GM21825 (cell line): ENCODE results near the gene SLC6A7.

ENCODE experiments used
- ATAC-seq: cut with Tn5 transposase; IDR thresholded peaks from one replicate; pipeline ENCODE4 v1.9.1; 2021; ENCODE audit warnings: mild to moderate bottlenecking, moderate library complexity; ENCODE audit not compliant: unreplicated experiment

Gene SLC6A7

DNA sequence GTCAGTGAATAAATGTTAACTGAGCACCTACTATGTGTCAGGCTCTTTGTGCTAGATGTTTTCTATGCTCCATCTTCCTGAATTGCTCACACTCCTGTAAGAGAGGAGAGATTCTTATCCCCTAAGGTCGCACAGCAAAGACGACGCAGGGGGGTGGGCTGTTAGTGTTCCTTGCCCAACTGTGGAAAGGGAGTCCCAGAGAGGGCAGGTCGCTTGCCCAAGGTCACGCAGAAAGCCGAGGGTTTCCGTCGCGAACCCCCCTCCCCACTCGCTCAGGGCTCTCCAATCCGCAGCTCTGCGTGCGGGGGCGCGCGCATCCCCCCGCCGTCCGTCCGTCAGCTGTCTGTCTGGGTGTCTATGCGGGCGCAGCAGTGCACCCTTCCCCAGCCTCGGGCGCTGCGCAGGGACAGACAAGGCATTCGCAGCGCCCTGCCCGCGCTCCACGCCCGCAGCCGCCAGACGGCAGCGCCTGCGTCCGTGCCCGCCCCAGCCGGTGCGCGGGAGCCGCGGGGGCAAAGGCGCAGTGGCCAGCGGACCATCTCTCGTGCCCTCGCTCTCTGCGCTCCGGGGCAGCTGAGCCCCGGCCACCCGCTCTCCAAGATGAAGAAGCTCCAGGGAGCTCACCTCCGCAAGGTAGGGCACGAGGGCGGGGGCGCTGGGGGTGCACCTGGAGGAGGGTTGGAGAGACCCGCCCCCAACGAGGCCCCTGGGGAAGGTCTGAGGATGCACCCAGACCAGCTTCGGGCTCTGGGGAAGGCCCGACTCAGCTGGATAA, at the start of gene SLC6A7:
TSS of gene SLC6A7 (plus strand) at position 335 of the 775 bp plus-strand sequence. CDS start at position 601, 266 bp downstream.
- no peak for ATAC-seq

DNA sequence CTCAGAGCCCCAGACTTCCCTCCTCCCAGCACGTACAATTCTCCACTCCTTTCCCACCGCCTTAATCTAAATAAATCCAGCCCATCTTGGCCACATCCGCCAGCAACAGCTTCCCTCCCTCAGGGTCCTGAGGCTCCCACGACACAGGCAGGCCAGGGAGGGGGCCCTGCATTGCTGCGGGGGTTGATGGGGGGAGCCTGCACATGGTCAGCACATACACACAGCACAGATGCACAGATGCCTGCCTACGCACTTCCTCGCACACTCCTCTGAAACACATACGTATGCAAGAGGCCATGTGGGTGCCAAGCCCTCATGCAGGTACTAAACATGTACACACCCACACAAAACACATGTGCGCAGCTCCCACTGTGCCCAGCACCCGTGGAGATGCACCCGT, 49.0 kb upstream of the SLC6A7 start:
- ATAC-seq = no peak

DNA sequence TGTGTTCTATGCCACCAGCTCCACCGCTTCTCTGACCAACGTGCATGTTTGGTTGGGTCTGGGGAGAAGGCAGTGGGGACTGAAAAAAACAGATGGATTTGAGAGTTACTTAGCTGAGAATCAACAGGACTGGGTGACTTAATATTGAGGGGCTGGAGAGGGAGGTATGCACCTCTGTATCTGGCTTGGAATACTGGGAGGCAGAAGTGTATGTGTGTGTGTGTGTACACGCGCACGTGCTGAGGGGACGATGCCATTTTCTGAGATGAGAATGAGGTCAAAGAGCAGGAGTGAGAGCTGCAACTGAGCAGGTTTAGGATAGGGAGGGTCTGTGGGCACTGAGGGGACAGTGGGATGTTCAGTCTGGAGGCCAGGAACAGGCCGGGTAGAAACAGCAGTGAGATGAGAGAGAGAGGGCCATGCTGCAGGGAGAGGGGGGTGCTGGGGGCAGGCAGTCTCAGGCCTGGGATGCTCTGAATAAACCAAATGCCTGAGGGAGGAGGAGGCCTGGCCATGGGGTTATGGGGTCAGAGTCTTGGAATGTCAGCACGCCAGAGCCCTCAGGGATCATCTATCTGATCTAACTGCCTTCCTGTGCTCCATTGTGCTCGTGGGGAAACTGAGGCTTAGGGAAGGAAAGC, 48.2 kb upstream of the SLC6A7 start:
- no peak for ATAC-seq

GRCh38 chr5:150142185-150142958, 47.5 kb upstream of the SLC6A7 start:
- ATAC-seq = no peak

GRCh38 chr5:150142959-150143349, 46.9 kb upstream of the SLC6A7 start:
- no peak for ATAC-seq

DNA sequence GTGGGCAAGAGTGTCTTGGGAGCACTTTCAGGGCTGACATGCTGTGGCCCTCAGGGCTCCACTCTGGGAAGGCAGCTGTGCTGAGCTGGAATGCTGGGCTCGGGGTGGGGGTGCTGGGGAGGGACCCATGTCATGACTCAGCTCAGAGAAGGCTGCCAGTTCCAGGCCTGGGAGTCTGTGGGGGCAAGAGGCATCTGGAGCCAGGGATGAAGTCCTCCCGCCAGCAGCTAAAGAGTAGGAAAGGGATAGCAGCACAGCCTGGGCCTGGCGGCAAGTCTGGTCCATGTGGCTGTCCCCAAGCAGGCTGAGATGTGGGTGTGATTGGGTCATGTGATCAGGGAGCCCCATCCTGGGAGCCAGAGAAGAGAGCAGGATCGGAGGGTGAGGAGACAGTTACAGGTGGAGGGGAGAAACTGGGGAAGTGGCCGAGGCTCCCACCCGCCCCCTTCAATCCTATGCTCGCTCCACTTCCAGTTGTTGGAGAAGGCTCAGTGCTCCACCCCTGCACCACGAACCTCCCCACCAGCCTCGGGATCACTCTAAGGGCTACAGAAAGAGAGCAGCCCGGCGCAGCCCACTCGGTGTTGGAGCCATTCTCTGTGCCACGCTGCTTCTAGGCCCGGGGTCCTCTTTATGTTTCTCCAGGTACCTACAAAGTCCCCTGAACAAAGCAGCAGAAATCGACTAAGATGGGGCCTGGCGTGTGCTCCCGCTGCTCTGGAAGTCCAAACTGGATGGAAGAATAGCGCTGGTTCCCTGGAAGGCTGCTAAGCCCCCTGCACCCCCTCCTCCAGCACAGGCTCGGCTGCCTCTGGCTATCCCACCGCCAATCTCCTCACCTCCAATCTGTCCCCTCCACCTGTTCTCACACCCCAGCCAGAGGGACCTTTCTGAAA, 46.3 kb upstream of the SLC6A7 start:
- no peak for ATAC-seq

DNA sequence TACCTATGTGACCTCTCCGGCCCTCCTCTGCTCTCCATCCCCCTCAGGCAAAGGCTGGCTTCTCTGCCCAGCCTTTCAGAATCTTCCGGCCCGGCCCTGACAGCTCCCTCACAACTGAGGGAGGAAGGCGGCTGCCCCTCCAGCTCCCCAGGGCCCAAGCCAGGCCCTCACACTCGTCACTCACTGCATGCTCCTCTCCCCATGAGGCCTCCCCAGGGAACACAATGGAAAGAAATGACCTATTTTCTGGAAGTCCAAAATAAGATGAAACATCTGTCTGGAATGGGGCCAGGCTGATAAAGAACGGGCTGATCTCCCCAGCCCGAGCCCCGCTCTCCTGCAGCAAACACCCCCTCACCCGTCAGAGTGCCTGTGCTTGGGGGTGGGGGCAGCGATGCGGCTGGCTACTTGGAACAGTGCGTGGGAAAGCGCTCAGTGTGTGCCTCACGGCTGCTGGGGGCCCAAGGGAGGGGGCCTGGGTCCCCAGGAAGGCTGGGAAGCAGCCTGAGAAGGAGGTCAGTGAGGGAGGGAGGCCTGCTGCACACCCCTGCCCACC, 45.5 kb upstream of the SLC6A7 start:
- no peak for ATAC-seq

- ATAC-seq = no peak
Observed at GRCh38 chr5:150144879-150145278, 45.0 kb upstream of the SLC6A7 start.

DNA sequence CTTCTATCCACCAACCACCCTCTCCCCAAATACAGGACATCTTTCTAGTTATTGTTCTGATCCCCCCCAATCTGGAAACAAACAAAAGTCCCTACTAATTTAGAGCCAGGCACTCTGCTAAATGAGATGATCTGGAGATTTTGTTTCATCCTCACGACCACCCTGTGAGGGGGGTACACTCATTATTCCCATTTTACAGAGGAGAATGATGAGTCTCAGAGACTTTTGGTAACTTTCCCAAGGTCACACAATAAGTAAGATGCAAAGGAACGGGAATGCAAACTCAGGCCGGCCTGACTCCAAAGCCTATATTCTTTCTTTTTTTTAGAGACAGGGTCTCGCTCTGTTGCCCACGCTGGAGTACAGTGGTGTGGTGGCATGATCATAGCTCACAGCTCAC, 43.6 kb upstream of the SLC6A7 start:
- no peak for ATAC-seq

- ATAC-seq = no peak
Observed at GRCh38 chr5:150146862-150147601, 42.8 kb upstream of the SLC6A7 start.

GRCh38 chr5:150147670-150148069, 42.2 kb upstream of the SLC6A7 start:
- no peak for ATAC-seq

- ATAC-seq = no peak
Observed at GRCh38 chr5:150148117-150148927, 41.5 kb upstream of the SLC6A7 start.

GRCh38 chr5:150149618-150150017, 40.2 kb upstream of the SLC6A7 start:
- no peak for ATAC-seq

DNA sequence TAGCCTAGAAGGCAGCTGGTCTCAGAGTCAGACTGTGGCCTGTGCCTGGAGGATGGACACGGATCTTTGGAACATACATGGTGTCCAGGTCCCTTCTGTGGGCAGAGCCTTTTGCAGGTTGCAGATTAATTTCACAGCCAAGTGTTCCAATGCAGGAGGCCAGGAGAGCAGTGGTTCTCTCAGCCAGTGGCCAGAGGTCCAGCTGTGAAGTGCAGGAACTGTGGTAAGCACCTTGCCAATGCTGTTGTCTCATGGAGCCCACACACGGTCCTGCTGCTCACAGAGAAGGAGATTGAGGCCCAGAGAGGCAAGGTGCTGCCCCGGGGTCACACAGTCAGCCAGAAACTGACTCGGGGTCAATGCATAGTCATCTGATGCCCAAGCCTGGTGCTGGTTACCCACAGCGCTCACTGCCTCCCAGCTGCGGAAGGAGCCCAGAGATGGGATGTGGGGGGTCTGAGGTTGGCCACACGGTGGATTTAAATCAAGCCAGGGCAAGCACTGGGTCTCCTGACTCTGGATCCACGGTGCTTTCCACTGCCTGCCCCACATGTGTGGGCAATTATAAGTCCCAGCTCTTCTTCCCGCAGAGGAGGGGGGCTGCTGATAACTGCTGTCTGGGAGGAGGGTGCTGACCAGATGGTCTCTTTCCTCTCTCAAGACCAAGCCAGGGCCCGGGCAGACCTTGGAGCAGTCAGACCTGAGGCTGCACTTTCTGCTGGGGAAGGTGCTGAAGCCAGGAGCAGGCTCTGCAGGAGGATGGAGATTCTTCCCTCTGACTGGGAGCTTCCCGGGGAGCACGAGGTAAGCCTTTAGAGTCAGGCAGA, 37.0 kb upstream of the SLC6A7 start:
- no peak for ATAC-seq

GRCh38 chr5:150153483-150153882, 36.4 kb upstream of the SLC6A7 start:
- no peak for ATAC-seq

DNA sequence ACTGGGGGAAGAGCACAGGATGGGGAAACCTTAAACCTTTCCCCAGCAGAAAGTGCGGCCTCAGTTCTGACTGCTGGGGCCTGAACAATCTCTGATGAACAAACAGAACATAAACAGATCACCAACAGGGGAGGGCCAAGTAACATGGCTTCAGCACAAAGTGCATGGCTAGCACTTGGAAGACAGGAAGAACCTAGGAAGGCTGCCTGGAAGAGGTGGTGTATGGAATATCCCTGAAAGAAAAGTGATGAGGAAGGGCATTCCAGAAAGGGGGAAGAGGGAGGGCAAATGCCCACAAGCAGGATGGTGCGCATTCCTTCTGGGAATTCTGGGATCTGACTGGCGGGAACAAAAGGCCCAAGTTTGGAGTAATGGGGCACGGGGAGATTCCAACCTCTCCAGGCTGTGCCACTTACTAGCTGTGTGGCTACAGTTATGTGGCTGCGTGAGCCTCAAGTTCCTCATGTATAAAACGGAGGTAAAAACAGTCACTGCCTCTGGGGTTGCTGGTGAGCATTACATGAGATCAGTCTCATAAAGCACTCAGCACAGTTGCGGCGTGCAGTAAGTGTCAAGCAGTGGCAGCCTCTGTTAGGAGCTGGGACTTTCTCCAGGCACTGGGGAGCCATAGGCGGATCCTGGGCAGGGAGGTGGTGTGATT, 35.8 kb upstream of the SLC6A7 start:
- no peak for ATAC-seq

- no peak for ATAC-seq
Observed at GRCh38 chr5:150154618-150155128, 35.2 kb upstream of the SLC6A7 start.
